HG03378 (cell line): Measurements from ENCODE around the gene UBN1.

Experiments used
- ATAC-seq: cut with Tn5 transposase; IDR thresholded peaks from one replicate; pipeline ENCODE4 v1.9.1; 2021; ENCODE audit warnings: mild to moderate bottlenecking, moderate library complexity; ENCODE audit not compliant: unreplicated experiment

UBN1 gene, protein sequence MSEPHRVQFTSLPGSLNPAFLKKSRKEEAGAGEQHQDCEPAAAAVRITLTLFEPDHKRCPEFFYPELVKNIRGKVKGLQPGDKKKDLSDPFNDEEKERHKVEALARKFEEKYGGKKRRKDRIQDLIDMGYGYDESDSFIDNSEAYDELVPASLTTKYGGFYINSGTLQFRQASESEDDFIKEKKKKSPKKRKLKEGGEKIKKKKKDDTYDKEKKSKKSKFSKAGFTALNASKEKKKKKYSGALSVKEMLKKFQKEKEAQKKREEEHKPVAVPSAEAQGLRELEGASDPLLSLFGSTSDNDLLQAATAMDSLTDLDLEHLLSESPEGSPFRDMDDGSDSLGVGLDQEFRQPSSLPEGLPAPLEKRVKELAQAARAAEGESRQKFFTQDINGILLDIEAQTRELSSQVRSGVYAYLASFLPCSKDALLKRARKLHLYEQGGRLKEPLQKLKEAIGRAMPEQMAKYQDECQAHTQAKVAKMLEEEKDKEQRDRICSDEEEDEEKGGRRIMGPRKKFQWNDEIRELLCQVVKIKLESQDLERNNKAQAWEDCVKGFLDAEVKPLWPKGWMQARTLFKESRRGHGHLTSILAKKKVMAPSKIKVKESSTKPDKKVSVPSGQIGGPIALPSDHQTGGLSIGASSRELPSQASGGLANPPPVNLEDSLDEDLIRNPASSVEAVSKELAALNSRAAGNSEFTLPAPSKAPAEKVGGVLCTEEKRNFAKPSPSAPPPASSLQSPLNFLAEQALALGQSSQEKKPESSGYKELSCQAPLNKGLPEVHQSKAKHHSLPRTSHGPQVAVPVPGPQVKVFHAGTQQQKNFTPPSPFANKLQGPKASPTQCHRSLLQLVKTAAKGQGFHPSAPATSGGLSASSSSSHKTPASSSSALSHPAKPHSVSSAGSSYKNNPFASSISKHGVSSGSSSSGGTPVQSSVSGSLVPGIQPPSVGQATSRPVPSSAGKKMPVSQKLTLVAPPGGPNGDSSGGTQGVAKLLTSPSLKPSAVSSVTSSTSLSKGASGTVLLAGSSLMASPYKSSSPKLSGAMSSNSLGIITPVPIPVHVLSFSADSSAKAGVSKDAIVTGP (N-terminal part only)

DNA sequence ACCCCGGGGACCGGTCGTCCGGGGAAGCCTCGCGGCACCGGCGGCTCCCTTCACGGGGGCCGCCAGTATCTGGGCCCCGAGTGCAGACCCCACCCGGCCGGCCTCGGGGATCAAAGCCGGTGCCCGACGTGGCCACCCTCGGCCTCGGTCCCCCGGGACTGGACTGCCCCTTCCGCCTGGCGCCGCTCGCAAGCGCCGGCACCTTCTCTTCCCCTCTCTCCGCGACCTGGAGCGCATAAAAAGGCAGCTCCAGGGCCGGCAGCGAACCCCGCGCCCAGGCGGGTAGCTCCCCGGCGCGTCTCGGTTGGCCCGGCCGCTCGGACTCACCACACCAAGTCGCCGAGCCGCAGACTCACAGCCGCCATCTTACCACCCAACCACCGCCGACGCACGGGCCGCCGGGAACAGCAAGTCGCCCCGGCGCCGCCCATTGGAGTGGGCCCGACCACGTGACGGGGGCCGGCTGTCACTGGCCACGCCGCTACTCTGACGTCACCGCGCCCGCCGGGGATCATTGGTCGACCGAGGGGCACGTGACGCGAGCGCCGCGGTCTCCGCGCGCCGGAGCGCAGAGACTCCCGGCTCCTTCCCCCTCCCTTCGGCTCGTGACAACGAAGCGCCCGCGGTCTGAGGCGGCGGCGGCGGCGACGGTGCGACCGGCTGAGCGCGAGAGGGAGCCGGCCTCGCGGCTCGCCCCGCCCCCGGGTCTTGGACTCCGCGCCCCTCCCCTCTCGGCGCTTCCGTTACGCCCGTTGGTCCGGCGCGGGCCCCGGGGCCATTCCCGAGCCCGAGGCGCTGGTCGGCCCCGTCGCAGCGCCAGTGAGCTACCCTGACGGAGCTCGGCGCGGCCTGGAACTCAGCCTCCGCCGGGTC, at the start of gene UBN1, which contains the start of gene GLYR1:
Gene UBN1, plus strand, starts transcription at position 581 of the 873 bp plus-strand sequence. CDS start 5,437 bp downstream, outside the sequence.
Gene GLYR1, minus strand, starts transcription at position 388 of the 873 bp plus-strand sequence. Its CDS starts 23 bp downstream, at position 365.
- ATAC-seq: peak; percentile 68

DNA sequence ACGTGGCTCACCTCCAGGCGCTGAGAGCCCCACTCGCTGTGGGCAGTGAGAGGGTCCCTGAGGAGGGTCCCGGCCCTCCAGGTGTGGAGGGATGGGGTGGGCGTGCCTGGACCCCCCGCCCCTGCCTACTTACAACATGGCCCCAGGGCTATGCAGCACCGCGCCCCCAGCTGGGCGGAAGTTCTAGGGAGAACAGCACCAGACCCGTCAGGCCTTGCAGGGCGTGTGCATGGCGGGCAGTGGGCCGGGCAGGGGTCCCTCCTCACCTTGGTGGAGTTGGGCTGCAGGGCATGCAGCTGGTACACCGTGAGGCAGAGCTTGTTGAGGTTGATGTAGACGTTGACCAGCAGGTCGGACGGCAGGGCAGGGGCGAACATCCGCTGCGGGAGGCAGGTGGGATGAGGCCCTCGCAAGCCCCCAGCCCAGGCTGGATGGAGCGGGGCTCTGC, 49.5 kb upstream of the UBN1 start:
- ATAC-seq: no peak

DNA sequence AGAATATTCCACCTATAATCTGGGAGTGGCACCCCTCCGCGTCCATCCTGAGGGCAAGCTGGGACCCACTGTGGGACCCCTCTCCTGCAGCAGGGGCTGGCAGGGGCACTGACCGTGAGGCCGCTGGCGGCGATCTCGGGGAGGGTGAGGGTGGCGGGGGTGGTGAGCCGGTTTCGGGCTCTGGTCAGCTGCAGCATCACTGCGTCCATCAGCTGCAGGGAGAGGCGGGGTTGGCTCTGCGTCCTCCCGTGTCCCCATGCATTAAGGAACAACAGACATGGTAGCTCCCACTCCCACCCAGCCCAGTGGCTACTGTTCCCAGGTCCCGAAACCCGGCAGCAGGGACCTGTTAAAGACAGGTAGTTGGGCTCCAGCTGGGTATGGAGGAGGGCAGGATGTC, 48.8 kb upstream of the UBN1 start:
- no peak for ATAC-seq

- no peak for ATAC-seq
Measured at GRCh38 chr16:4799171-4799855, 48.0 kb upstream of the UBN1 start.

DNA sequence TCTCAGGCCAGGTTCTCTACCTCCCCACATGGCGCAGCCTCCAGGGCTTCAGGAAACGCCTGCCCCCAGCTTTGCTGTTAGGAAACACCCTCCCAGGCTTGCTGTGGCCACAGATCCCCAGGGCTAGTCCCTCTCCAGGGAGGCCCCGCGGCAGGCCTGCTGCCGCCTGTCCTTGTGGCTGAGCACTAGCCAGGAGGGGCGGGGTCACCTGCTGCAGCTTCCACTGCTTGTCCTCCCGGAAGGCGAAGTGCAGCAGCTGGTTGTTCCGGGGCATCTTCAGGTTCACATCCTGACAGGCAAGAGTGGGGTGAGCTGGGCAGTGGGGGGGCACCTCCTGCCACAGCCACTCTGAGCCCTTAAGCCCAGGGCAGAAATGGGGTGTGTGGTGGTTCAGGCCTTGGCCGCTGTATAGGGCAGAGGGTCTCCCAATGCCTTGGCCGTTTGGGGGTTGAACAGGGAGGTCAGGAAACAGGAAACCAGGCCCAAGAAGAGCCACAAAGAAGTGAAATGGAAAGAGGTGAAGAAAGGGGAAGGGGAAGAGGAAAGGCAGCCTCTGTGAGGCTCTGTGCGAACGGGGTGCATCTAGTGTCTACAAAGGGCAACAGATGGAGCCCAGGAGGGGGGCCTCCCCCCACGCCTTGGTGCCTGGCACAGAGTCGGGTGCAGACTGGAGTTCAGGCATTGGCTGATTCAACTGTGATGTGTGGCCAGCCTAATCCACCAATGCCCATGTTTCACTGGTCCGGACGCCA, 46.8 kb upstream of the UBN1 start:
- no peak for ATAC-seq

- ATAC-seq: no peak
Measured at GRCh38 chr16:4801051-4801961, 46.0 kb upstream of the UBN1 start.

DNA sequence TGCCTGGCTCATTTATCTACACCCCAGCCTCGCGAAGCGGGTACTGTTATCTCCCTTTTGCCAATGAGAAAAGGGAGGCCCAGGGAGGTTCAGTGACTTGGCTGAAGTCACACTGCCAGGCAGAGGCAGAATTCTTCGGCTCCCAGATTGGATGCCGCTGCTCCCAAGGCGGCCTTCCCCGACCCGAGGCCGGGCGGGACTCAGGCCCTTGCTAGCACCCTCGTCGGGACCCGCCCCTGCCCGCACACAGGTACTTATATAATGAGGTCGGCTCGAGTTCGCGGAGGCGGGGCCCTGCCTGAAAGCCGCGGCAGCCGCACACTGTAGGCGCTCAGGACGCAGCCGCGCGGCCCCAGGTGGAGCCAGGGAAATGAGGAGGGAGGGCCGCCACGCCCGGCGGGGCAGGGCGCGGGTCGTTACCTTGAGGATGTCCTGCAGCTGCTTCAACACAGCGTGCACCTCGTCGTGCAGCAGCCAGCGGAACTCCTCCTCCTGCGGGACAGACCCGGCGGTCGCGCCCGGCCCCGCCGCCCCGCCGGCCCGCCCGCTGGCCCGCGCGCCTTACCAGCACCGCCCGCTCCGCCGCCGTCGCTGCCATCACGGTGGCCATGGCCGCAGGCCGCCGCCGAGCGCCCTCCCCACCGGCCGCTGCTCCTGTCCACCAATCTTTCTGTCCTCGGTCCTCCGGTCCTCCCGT, 45.2 kb upstream of the UBN1 start, which contains the start of gene ROGDI:
Gene ROGDI, minus strand, starts transcription at position 672 of the 697 bp plus-strand sequence. Its CDS starts 62 bp downstream, at position 610.
- peak; percentile 33 for ATAC-seq

- peak; percentile 89 for ATAC-seq
Measured at GRCh38 chr16:4802659-4803287, 44.5 kb upstream of the UBN1 start.

DNA sequence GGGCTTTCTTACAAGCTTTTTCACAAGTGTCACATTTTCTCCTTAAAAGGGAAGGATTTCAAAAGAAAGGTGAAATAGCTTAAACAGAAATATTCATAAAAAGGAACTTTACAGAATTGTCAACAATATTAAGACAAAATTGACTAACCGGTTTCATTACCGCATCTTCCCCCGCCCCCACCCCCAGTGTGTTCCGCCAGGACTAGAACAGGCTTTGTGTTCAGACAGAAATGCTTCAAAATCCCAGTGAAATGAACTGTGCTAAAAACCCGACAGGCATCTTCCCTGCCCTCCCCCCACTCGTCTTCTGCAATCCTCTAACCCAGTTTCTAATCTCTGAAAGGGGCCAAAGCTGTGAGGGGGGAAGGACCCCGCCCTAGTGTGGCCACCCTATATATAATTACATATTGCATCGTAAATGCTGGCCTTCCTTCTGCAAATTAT, 43.9 kb upstream of the UBN1 start:
- ATAC-seq: no peak

DNA sequence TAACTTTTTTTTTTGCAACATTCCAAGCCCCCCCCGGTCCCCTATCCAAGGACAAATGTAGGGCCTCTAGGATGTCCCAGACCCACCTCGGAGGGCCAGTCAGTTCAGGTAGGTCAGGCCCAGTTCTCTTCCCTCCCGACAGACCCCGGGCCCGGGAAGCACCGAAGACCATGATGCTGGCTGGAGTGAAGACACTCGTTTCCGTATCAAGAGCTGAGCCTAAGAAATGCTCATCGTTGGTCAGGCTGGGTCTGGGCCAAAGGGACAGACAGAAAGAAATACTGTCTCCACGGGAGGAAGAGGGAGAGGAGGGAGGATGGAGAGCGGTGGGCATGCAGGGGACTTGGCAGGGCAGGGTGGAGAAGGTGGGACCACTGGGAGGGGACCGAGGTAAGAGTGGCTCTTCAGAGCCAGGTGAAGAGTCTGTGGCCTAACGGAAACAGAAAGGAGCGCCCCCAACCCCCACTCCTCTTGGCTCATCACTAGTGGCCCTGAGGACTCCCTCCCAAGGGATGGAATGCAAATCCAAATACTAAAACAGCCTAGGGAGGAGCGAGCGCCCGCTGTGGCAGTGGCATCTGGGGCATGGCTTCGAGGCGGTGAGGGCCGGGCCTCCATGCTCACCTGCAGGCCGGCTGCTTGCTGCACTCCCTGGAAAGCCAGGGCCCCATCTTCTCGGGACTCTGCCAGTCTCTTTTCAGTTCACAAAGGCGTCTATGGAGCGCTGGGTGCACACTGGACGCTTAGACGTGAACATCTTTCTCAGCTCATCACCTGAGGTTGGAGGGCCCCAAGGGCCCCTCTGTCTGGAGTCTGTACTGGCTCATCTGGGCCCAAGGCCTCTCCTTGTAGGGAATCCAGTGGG, 43.2 kb upstream of the UBN1 start:
- ATAC-seq: no peak

GRCh38 chr16:4805231-4805630, 42.0 kb upstream of the UBN1 start:
- ATAC-seq: no peak

DNA sequence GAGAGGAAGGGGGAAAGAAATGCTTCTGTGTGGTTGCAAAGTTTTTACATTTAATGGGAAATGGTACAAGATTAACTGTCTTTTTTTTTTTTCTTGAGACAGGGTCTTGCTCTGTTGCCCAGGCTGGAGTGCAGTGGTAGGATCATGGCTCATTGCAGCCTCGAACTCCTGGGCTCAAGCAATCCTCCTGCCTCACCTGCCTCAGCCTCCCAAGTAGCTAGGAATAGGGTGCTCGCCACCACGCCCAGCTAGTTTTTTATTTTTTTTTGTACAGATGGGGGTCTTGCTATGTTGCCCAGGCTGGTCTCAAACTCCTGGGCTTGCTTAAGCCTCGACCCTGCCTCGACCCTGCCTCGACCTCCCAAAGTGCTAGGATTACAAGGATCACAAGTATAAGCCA, 41.0 kb upstream of the UBN1 start:
- ATAC-seq: no peak

- ATAC-seq: no peak
Measured at GRCh38 chr16:4811242-4811641, 36.0 kb upstream of the UBN1 start.

DNA sequence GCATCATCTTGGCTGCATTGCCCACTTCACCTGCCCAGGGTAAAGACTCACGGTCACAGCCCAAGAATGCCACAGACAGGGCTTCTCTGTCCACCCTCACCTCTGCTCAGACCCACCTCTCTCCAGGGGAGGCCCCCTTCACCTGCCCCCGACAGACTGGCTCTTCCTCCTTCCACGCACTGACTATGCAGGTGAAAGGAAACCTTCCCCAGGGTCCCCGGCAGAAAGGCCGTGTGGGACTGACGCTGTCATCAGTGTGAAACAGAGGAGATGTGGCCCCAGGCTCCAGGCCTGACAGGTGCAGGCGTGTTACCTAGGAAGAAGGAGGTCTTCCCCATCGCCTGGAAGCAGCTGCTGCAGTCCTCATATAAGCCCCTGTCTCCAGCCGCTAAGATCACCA, 35.5 kb upstream of the UBN1 start:
- ATAC-seq: no peak

- ATAC-seq: no peak
Measured at GRCh38 chr16:4813251-4814003, 33.9 kb upstream of the UBN1 start.
